Measurements from ENCODE around the gene FAXC.
A peak's percentile ranks its signal among the peaks of the same experiment; 100 is the strongest.

Gene FAXC

DNA sequence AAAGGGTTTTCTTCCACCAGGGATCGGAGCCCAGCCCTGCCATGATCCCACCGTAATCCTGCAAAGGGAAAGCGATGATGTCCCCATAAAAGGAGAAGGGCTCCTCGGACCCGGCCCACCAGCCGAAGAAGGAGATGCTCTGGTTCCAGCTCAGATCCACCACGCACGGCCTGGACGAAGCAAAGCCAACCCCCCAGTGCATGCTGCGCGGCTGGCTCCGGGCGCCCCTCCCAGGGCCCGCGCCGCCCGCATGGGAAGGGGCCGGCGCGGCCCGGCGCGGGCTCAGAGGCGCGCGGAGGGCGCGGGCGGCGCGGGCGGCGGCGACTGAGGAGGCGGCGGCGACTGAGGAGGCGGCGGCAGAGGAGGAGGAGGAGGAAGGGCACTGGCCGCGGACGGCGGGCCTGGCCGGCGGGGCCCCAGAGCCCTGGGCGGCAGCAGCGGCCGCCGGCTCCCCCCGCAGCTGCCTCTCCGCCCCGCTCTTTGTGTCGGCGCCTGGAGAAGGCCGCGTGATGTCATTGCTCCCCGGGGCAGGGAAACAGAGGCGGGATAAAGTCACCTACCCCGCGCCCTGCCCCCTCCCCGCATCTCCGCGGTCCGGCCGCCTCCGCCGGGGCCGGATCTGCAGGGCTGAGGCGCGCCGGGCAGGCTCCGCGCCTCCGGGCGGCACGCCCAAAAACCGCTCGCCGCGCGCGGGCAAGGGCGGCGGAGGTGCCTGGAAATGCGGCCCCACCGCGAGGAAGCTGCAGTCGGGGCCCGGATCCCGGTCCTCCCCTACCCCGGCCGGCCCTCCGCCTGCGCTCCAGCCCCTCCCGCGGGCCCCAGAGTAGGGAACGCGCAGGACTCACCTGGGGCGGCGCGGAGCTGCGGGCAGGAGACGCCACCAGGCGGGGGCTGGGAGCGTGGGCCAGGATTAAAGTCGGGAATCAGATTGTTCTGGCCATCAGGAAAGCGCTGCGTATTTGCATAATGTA, at the start of gene FAXC:
Gene FAXC, minus strand, starts transcription at position 504 of the 971 bp plus-strand sequence. Its CDS starts 302 bp downstream, at position 202.
- no peak for DNase-seq (ENCODE audit: low read depth)

DNA sequence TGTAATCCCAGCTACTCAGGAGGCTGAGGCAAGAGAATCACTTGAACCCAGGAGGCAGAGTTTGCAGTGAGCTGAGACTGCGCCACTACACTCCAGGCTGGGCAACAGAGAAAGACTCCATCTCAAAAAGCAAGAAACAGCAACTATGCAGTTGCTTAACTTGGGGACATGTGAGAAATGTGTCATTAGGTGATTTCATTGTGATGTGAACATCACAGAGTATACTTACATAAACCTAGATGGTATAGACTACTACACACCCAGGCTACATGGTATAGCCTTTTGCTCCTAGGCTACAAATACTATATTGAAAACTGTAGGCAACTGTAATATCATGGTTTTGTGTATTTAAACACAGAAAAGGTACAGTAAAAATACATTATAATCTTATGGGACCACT, 47.8 kb upstream of the FAXC start:
- DNase-seq (ENCODE audit: low read depth), result no peak

DNA sequence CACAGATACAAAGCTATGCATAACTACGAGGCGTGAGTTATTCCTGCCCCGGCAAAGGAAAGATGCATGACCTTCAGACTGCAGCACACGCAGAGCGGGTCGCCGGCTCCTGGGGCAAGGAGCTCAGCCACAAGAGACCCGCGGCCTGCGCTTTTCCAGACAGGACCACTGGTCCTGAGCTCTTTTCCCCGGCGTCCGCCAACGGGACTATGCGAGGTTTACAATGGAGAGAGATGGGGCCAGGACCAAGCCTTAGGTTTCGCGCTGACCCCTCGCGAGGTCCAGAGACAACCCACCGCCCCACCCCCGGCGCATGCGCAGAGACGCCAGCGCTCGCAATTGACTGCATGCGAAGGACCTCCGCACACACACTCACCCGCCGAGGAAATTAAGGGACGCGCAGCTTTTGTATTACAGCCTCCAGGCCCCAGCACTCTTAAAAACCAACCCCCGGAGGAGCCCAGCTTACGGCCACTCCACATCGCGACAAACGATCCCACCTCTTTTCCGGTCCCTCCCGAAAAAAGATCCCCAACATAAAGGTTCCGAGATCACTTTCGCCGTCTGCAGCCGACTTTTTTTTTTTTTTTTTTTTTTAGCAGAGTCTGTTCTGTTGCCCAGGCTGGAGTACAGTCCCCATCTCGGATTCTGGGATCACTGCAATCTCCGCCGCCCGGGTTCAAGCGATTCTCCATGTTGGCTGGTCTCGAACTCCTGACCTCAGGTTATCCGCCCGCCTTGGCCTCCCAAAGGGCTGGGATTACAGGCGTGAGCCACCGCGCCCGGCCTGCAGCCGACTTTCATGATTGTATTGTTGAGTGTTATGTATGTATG, 44.4 kb upstream of the FAXC start, which contains the start of gene COQ3:
Gene COQ3, minus strand, starts transcription at position 498 of the 834 bp plus-strand sequence. Its CDS starts 16 bp downstream, at position 482.
- peak; percentile 52 for DNase-seq (ENCODE audit: low read depth)

DNA sequence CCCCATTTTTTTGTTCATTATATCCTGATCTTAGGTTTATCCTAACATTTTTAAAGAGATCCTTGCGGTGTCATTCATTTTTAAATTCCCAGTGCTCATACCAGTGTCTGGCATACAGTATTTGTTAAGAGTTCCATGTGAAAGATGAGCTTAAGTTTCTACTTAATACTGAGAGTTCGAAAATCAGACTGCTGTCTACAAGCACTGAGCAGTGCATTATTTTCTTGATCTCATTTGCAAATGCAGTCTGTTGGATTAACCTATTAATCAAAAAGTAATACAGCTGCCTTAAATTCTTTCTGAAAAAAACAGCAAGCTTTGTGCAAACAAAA, 43.9 kb upstream of the FAXC start:
- DNase-seq (ENCODE audit: low read depth), result no peak

DNA sequence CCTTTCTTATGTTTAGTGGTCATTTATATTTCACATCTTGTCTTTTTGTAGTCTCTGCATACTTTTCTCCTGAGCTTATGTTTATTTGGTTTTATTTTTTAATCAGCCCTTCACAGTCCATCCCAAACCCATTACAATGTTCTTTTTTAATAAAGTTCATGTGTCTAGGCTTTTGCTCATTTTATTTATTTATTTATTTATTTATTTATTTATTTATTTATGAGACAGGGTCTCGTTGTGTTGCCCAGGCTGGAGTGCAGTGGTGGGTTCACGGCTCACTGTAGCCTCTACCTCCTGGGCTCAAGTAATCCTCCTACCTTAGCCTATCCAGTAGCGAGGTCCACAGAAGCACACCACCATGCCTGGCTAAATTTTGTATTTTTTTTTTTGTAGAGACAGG, 41.4 kb upstream of the FAXC start:
- no peak for DNase-seq (ENCODE audit: low read depth)

DNA sequence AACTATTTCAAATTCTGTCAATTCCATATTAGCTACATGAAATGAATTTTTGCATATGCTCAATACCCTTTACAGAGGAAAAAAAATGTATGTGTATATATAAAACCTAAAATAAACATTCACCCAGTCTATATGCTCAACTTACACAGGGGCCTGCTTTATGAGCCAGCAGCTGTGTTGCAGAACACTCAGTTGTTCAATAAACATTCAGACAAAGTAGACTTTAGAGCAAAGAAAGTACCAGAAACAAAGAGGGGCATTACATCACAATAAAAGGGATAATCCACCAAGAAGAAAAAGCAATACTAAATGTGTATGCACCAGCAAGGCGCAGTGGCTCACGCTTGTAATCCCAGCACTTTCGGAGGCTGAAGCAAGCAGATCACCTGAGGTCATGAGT, 35.0 kb upstream of the FAXC start:
- no peak for DNase-seq (ENCODE audit: low read depth)

DNA sequence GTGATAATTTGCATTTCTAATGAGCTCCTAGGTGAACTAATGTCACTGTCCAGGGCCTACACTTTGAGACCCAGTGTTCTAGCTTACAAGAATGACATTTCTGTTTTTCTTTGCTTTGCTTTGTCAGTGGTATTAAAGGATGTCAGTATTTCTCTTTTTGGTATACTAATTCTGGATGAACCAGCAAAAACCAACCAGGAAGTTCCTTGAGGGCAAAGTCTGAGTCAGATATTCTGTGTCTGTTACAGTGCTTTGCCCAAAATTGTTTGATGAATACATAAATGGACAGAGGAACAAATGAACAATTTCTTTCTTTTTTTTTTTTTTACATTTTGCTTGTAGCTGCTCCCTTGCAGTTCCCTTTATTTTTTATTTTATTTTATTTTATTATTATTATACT, 29.2 kb upstream of the FAXC start:
- DNase-seq (ENCODE audit: low read depth), result no peak

DNA sequence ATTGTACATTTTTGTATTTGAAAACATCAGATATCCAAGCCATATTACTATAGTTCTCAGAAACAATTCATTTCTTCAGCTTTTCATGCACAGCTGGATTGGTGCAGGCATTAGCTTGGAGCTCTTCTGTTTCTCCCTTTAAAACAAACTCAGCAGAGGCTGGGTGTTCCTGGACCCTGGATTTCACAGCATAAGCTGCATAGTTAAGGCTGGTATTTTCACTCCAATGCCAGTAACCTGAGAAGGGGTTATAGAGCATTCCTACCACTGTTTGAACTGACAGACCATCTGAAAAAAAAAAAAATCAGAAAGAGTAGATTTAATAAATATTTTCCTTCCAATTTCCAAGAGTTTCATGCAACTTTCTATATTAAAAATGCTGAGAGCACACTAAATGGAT, 20.1 kb upstream of the FAXC start:
- no peak for DNase-seq (ENCODE audit: low read depth)

DNA sequence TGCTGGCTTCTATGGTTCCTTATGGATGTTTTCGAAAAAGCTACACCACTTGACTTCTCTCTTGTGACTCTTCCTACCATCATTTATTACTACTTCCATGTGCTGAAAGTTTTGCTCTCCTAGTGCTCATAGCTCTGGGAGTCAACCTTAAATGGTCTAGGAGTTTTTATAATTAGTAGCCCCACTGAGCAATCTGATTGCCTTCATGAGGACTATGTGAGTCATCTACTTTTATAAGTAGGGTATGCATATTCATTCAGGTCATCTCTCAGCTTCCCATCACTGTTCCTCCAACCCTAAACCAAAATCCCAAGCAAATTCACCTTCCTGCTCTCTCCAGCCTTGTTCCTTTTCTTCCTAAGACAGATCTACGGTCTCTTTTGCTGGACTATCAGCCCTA, 17.4 kb upstream of the FAXC start:
- no peak for DNase-seq (ENCODE audit: low read depth)

DNA sequence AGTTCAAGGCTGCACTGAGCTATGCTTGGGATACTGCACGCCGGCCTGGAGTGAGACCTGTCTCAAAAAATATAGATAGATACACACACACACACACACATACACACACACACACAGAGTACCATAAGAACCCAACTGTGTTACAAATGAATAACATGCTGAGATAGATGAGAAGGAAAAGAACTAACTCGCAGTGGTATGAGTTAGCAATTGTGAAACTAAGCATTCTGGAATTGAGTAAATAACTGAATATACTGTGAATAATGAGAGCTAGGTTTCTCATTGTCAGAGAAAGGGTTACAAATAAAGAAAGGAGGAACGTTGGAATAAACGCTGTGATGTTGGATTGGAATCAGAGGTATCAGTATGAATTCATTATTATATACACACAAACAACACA, 14.6 kb upstream of the FAXC start:
- DNase-seq (ENCODE audit: low read depth), result no peak

DNA sequence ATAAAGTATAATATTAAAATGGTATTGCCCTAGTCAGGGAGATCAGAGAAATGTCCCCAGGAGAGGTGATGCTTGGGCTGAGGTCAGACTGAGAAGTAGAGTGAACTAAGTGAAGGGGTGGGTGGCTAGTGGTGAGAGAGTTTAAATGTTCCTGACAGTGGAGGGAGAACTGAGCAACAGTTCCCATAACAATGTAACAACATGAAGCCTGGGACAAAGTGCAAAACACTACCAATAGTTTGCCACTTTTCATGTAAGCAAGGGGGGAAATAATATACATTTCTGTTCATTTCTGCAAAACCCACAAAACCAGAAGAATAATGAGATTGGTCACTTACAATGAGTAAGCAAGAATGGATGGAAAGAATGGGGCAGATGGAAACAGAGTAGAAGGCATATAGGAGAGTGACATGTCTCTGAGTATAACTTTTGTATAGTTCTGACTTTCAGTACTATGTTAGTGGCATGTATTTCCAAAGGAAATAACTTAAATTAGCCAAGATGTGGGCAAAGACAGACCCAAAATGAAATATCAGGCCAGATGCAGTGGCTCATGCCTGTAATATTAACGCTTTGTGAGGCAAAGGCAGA, 13.3 kb upstream of the FAXC start:
- DNase-seq (ENCODE audit: low read depth), result no peak

DNA sequence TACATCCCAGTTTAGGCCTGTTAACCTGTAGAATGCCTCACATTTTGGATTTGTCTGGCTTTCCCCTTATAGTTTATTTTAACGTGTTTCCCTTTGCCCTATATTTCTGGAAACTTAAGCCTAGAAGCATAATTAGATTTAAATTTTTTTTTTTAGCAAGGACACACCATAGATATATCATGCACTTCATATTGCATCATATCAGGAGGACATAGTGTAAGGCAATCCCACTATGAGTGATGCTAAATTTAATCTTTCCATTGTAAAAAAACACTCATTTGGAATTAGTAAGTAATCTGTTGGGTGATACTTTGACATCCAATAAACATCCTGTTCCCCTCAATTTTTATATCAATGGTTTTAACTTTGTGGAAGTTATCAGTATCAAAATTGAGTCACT, 10.3 kb upstream of the FAXC start:
- no peak for DNase-seq (ENCODE audit: low read depth)

DNA sequence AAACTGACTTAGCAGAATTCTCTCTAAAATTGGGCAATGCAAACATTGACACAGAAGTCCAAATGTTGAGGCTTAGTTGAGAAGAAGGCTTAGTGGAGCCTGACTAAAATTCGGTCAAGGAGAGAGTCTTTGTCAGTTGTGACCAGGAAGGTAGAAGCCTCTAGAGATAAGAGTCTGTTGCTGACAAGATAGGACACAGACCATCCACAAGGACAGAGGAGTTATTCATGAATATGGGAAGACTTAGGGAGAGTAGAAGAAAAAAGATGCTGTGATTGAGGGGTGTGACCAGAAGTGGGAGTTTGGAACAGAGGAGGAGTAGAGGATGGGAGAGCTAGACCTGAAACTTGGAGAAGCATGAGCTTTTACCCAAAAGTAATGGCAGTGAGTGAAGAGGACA, 7.2 kb upstream of the FAXC start:
- no peak for DNase-seq (ENCODE audit: low read depth)

DNA sequence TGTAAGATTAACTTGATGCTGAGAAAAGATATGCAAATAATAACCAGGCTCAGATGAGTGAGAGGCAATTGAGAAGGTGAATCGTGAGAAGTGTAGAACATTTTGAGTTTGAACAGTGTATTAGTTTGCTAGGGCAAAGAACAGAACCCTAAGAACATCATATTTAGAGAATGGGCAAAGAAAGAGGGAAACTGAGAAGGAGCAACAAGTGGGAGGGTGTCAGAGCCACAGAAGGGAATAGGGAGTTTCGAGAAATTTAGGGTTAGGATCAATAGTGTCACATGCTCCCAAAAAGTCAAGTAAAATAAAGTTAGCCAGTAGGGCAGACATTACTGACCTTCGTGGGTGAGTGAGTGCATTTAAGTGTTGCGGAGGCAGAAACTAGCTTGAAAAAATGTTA, 5.5 kb upstream of the FAXC start:
- DNase-seq (ENCODE audit: low read depth), result no peak

DNA sequence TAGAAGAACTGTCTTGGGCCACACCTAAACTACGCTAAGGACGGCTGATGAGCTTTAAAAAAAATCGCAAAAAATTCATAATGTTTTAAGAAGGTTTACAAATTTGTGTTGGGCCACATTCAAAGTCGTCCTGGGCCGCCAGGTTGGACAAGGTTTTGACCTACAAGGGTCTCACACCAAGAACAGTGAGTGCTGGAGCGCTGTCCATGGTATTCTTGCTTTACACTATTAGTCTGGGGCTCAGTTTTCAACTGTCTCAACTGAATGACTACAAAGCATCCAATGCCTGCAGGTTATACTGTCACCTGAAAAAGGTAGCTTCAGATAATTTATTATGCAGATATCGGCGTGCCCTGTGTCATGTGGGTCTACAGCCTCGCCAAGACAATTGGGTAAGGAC, 3.7 kb upstream of the FAXC start:
- no peak for DNase-seq (ENCODE audit: low read depth)

DNA sequence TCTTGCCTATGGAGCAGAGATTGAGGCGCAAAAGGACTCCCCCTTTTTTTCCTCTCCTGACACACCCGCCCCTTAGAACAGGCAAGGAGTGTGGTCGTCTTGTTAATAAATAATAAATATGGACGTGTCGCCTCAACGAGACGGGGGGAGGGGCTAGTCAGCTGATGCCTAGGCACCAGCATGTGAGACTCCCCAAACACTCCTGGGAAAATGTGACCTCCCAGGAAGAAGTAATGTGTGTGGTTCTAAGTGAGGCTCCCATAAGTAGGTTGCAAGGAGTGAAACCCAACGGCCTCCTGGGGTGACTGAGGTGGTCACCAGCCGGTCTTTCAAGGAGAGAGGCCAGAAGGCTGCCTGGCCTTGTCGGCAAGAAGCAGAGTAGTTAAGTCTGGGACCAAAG, 1.1 kb upstream of the FAXC start:
- no peak for DNase-seq (ENCODE audit: low read depth)

DNA sequence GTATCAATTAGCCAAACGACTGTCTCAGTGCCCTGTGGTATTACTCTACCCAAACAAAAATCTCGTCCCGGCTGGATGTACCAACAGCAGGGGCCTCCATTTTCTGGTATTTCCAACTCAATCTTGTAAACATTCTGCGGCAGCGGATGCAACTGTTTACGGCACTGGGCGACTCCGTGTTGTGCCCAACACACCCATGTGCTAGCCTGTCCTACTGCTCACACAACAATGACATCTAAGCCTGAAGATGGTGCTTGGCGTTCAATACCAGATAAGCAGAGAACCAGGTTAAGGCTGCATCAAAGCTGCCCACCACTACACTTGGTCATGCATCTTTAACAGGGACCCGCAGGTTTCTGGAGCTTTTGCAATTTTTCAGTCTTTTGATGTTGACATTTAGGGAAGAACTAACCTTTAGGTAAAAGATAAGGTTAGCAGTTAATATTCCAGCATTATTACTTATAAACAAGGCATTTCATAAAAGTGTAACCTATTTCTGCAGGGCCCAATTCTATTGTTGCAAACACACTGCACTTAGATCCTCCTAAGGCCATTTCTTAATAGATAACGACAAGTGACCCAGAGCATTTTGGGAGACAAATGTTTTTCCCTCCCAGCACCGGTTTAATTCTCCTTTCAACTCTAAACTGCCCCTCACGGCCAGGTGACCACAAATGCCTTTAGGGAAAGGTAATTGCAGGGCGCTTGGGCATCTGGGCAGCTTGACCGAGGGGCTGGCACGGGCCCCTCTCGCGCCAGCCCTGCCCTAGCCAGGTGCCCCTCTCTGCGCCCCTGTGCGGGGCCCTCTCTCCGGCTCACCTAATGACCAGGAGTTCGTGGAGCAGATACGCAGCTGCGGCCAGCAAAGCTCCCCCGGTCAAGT, 945 bp downstream of the FAXC start:
- DNase-seq (ENCODE audit: low read depth), result no peak

DNA sequence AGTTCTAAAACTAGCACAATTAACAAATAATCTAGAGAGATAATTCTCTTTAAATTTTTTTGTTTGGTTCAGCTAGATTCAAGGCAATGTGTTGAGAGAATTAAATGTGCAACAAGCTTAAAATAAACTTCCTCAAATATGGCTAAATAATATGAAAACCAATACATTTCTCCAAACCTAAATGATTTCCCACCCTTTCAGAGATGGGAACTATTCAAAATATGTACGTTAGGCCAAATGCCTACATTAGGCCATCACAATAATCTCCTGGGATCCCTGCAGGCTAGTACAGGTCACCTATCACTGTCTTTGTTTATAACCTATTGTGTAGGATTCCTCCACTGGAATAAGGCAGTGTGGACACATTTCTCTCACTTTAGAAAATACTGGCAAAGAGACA, 1.7 kb downstream of the FAXC start:
- DNase-seq (ENCODE audit: low read depth), result no peak

DNA sequence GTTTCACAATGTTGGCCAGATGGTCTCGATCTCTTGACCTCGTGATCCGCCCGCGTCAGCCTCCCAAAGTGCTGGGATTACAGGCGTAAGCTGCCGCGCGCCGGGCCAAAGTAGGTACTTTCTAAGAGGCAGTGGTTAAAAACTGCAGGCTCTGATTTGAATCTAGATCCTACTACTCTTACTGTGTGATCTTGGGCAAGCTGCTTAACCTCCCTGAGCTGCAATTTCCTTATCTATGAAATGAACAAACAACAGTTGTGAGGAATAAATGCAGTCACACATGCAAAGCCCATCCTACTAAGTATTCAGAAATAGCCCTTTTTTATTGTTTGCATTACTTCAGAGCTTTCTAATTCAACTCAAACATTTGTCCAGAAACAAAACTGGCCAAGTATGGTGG, 2.9 kb downstream of the FAXC start:
- DNase-seq (ENCODE audit: low read depth), result no peak

DNA sequence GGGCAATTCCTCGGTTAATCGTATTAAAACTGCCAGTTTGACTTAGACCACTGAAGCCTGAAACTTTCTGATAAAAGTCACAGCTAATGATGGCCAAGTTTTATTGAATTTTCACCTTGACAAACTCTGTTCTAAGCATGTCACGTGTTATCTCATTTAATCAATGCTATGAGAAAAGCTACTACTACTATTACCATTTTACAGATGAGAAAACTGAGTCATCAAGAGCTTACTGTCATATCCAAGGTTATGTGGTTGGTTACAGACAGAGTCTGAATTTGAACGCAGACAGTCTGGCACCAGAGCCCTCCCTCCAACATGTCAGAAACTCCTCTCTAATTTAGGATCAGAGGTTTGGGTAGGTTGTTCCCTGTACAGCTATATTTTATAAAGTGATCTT, 4.3 kb downstream of the FAXC start:
- DNase-seq (ENCODE audit: low read depth), result no peak

DNA sequence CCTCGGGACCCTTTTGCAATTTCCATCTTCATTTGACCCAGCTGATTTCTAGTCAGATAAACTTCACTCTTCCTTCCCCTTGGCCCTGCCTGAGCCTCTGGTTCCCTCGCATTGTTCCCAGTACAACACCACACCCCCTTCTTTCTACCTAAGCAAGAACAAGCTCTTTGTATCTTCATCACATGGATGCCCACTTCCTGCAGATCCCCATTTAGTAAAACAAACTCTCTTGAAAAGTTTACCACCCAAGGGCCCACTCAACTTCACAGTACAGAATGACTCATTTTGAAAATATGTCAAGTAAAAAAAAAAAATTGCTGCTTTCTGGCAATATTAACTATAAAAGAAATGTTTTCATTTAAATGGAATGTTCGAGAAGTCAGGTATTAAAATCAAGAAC, 5.2 kb downstream of the FAXC start:
- no peak for DNase-seq (ENCODE audit: low read depth)
